DND-41 (cell line): Measurements from ENCODE around the gene TNFRSF8.

Experiments
- EZH2 ChIP-seq: IDR thresholded peaks from 3 replicates; pipeline ENCODE4 v1.6.1; 2012; ENCODE audit warnings: borderline replicate concordance, low read depth, mild to moderate bottlenecking, moderate library complexity, low read length, inconsistent platforms; ENCODE audit not compliant: severe bottlenecking
- TF ChIP-seq, protein P1 (sequence below): IDR thresholded peaks from 2 replicates; pipeline ENCODE4 v1.5.1; 2012; ENCODE audit warnings: borderline replicate concordance, low read length, moderate library complexity, mild to moderate bottlenecking; ENCODE audit not compliant: poor library complexity, severe bottlenecking; ENCODE audit errors: extremely low read depth

DNA sequence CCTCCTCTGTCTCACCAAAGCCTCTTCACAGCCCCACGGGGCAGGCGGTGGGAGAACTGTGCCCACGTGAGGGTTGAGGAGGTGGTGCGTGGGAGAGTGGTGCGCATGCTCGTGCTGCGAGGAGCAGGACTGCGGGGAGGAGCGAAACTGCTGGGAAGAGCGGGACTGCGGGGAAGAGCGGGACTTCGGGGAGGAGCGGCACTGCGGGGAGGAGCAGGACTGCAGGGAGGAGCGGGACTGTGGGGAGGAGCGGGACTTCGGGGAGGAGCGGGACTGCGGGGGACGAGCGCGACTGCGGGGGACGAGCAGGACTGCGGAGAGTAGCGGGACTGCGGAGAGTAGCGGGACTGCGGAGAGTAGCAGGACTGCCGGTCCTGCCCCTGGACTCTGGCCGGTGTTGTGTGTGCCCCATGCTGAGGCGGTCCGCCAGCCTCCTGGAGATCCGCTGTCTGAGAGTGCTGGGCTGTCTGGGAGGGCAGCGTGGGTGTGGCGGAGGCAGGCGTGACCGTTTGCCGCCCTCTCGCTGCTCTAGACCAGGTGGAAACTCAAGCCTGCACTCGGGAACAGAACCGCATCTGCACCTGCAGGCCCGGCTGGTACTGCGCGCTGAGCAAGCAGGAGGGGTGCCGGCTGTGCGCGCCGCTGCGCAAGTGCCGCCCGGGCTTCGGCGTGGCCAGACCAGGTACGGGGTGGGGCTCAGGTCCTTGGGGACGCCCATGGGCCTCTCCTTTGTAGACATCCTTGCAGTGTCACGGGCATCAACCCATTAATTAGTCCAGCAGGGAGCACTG is 128.3 kb downstream of the TNFRSF8 start:
- TF ChIP-seq, protein P1, sequence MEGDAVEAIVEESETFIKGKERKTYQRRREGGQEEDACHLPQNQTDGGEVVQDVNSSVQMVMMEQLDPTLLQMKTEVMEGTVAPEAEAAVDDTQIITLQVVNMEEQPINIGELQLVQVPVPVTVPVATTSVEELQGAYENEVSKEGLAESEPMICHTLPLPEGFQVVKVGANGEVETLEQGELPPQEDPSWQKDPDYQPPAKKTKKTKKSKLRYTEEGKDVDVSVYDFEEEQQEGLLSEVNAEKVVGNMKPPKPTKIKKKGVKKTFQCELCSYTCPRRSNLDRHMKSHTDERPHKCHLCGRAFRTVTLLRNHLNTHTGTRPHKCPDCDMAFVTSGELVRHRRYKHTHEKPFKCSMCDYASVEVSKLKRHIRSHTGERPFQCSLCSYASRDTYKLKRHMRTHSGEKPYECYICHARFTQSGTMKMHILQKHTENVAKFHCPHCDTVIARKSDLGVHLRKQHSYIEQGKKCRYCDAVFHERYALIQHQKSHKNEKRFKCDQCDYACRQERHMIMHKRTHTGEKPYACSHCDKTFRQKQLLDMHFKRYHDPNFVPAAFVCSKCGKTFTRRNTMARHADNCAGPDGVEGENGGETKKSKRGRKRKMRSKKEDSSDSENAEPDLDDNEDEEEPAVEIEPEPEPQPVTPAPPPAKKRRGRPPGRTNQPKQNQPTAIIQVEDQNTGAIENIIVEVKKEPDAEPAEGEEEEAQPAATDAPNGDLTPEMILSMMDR = no peak
- TF ChIP-seq EZH2 = no peak
